Spleen (tissue), 11 donors: Measurements from ENCODE around the gene KANK4. TPM values are rescaled to one million over a fixed set of nuclear protein-coding genes. Genes with fewer than 3 reads are reported as not detected.
A peak's percentile ranks its signal among the peaks of the same experiment; 100 is the strongest.
"Not testable (repeated sequence)": the region's sequence is repeated elsewhere in the genome, so short reads cannot be mapped to it uniquely, and the experiment has no call there.

ENCODE experiments used
- DNase-seq: peaks from one replicate; pipeline ENCODE4 v3.0.0-alpha.2; 2020
- H3K27ac ChIP-seq, 8 donors: fragments of 200-600 bp; sonication (generic) in 7 of 8; 1 replicate in 4 of 8; 2 replicates in 4 of 8; pipeline versions ENCODE4 v1.5.0 to v1.8.0; 2016 to 2021; ENCODE audit warnings: inconsistent platforms in 4 of 8, mild to moderate bottlenecking in 4 of 8, moderate library complexity in 1 of 8
- H3K27me3 ChIP-seq, 7 donors: fragments of 200-600 bp; sonication (generic) in 6 of 7; replicated peaks in 1 of 7; 1 replicate in 4 of 7; 2 replicates in 3 of 7; pipeline versions ENCODE4 v1.5.0 to v1.8.0; 2016 to 2021; ENCODE audit warnings: inconsistent platforms in 3 of 7, mild to moderate bottlenecking in 1 of 7
- H3K36me3 ChIP-seq, 6 donors: fragments of 200-600 bp; sonication (generic) in 5 of 6; 1 replicate in 4 of 6; 2 replicates in 2 of 6; pipeline versions ENCODE4 v1.5.0 to v1.8.0; 2016 to 2021; ENCODE audit warnings: inconsistent platforms in 2 of 6
- H3K4me1 ChIP-seq, 6 donors: fragments of 200-600 bp; sonication (generic) in 5 of 6; 1 replicate in 3 of 6; 2 replicates in 3 of 6; pipeline versions ENCODE4 v1.5.0 to v1.8.0; 2016 to 2021; ENCODE audit warnings: inconsistent platforms in 3 of 6
- H3K4me3 ChIP-seq, 8 donors: fragments of 200-600 bp; sonication (generic) in 7 of 8; 1 replicate in 4 of 8; 2 replicates in 4 of 8; pipeline versions ENCODE4 v1.5.0 to v1.8.0; 2016 to 2021; ENCODE audit warnings: inconsistent platforms in 4 of 8, mild to moderate bottlenecking in 4 of 8, moderate library complexity in 2 of 8
- H3K9me3 ChIP-seq, 8 donors: fragments of 200-600 bp; sonication (generic) in 7 of 8; 1 replicate in 4 of 8; 2 replicates in 4 of 8; pipeline versions ENCODE4 v1.5.0 to v1.8.0; 2016 to 2021; ENCODE audit warnings: inconsistent platforms in 4 of 8
- CTCF ChIP-seq, 11 experiments: fragments of 200-600 bp in 7 of 11; fragments of 450-650 bp in 4 of 11; sonication (generic) in 4 of 11; IDR thresholded peaks in 8 of 11; conservative IDR thresholded peaks in 3 of 11; 1 replicate in 7 of 11; 2 replicates in 4 of 11; pipeline versions ENCODE4 v1.4.0 to v1.8.0; 2016 to 2021; ENCODE audit warnings: antibody characterized with exemption in 11 of 11, inconsistent platforms in 4 of 11, mild to moderate bottlenecking in 1 of 11
- POLR2A ChIP-seq, 3 donors: fragments of 450-650 bp; IDR thresholded peaks; one replicate each; pipeline ENCODE4 v1.5.1; 2017; ENCODE audit warnings: antibody characterized with exemption in 3 of 3, mild to moderate bottlenecking in 1 of 3
- POLR2AphosphoS5 ChIP-seq, 3 donors: sonication (generic); formaldehyde crosslinking; IDR thresholded peaks; one replicate each; pipeline ENCODE4 v1.5.1; 2017; ENCODE audit warnings: antibody characterized with exemption in 3 of 3
- WGBS, 5 donors: extraction: QIAGEN DNeasy Blood & Tissue Kit in 3 of 5; methylation state at CpG; one replicate each; pipeline versions ENCODE4 v1.1.5 to v1.1.7; 2013 to 2018; 5-methylcytosine and 5-hydroxymethylcytosine counted together
- intact Hi-C: fragments of 100-400 bp; cut with DNase I; formaldehyde crosslinking; loops from one replicate; pipeline ENCODE4 v1.15.0; 2023; ENCODE audit warnings: low total_unique reads
- polyA plus RNA-seq, 3 donors: library from polyadenylated mRNA; stranded (reverse); fragments of 200-250 nt; gene quantifications; one replicate each; pipeline ENCODE4 v1.2.1, GENCODE V29; 2013
- total RNA-seq, 7 donors: library from RNA; depleted of rRNA in 3 of 7; stranded (reverse); fragments of >200 nt in 3 of 7; fragmentation: NEBNext Ultra II Directional in 4 of 7; extraction: Animal tissue kit (Norgen Biotek cat#: 25700) in 4 of 7; gene quantifications; one replicate each; pipeline versions ENCODE4 v1.1.0 to v1.2.1, GENCODE V29; 2016 to 2021
- donor health status: healthy with polysubstance abuse.
- donor health status: DM: no; HTN: no; CAD: no; lungs with moderate emphysema.
- donor health status: DM: no; HTN: no; CAD: no.
- donor health status: Bipolar disorder and iron deficiency.
- donor health status: healthy.
- donor health status: DM: no; HTN: no; CAD: no.
- donor health status: DM: yes; HTN: yes; CAD: no.

The KANK4 gene
- total and polyA plus RNA-seq, 10 donors: 0.11 to 1.3 (median 0.47) TPM

- intact Hi-C loops: no loop called here
Observed at GRCh38 chr1:62240651-62241370, 78.4 kb downstream of the KANK4 start.

GRCh38 chr1:62239652-62240403 is 79.4 kb downstream of the KANK4 start:
- H3K9me3 ChIP-seq, H3K4me3 ChIP-seq, intact Hi-C loops, H3K27me3 ChIP-seq, H3K4me1 ChIP-seq, H3K36me3 ChIP-seq, H3K27ac ChIP-seq, DNase-seq: not testable (repeated sequence)
- 82 to 94% (median 87%) methylated on average over 3 of the region's 3 CpGs for WGBS, 5 donors

More at GRCh38 chr1:62240651-62241370, 78.4 kb downstream of the KANK4 start:
- peak; percentile 29 for DNase-seq
- H3K27me3 ChIP-seq: no peaks in the 10 kb centered on the region
- TF ChIP-seq POLR2AphosphoS5 (IDR thresholded peaks at IDR 0.05): no peak
- TF ChIP-seq POLR2A (IDR thresholded peaks at IDR 0.05): no peak
- TF ChIP-seq CTCF (IDR thresholded peaks at IDR 0.05 in 8 of 11, conservative IDR thresholded peaks at IDR 0.05 in 3 of 11): no peak
- no peak overlapping the region for H3K4me3 ChIP-seq
- no peaks in the 10 kb centered on the region for H3K36me3 ChIP-seq
- peaks cover 0 to 7% (median 0%) of the 10 kb centered on the region in 6 donors for H3K4me1 ChIP-seq
- no peak overlapping the region for H3K27ac ChIP-seq
- no peaks in the 10 kb centered on the region for H3K9me3 ChIP-seq
- WGBS, 5 donors: 47 to 66% (median 64%) methylated on average over 9 of the region's 9 CpGs

- Histone ChIP-seq H3K27me3 (no peaks in the 10 kb centered on the region), H3K36me3 (no peaks in the 10 kb centered on the region), H3K9me3 (no peaks in the 10 kb centered on the region), H3K4me1 (peaks cover 0 to 7% (median 0%) of the 10 kb centered on the region in 6 donors), H3K27ac (no peak overlapping the region), H3K4me3 (no peak overlapping the region)
- WGBS, 5 donors: 89 to 98% (median 91%) methylated on average over 9 of the region's 9 CpGs
- intact Hi-C loops: no loop called here
- DNase-seq: peak; percentile 34
- TF ChIP-seq CTCF (IDR thresholded peaks at IDR 0.05 in 8 of 11, conservative IDR thresholded peaks at IDR 0.05 in 3 of 11) (no peak), POLR2AphosphoS5 (IDR thresholded peaks at IDR 0.05) (no peak), POLR2A (IDR thresholded peaks at IDR 0.05) (no peak)
Observed at GRCh38 chr1:62238507-62238906, 80.7 kb downstream of the KANK4 start.

GRCh38 chr1:62237950-62238374 is 81.3 kb downstream of the KANK4 start:
- no peak overlapping the region for H3K27ac ChIP-seq
- no peaks in the 10 kb centered on the region for H3K36me3 ChIP-seq
- H3K4me3 ChIP-seq: no peak overlapping the region
- TF ChIP-seq CTCF (IDR thresholded peaks at IDR 0.05 in 8 of 11, conservative IDR thresholded peaks at IDR 0.05 in 3 of 11) (no peak), POLR2A (IDR thresholded peaks at IDR 0.05) (no peak), POLR2AphosphoS5 (IDR thresholded peaks at IDR 0.05) (no peak)
- H3K9me3 ChIP-seq: no peaks in the 10 kb centered on the region
- H3K4me1 ChIP-seq: peaks cover 0 to 7% (median 0%) of the 10 kb centered on the region in 6 donors
- intact Hi-C loops: no loop called here
- no peaks in the 10 kb centered on the region for H3K27me3 ChIP-seq
- 58 to 86% (median 80%) methylated on average over 8 of the region's 8 CpGs for WGBS, 5 donors
- peak; percentile 30 for DNase-seq
